ENCODE measurements around the gene TCF4.

Gene TCF4

GRCh38 chr18:55415258-55415871 is 172.6 kb downstream of the TCF4 start:
- H3K4me3 Mint-ChIP-seq = no peak overlapping the region
- H3K27ac Mint-ChIP-seq = no peak overlapping the region
- no peaks in the 10 kb centered on the region for H3K4me1 Mint-ChIP-seq
- H3K36me3 Mint-ChIP-seq = no peaks in the 10 kb centered on the region
- no peaks in the 10 kb centered on the region for H3K9me3 Mint-ChIP-seq
- H3K27me3 Mint-ChIP-seq = peaks cover 2% of the 10 kb centered on the region

GRCh38 chr18:55414475-55414874 is 173.5 kb downstream of the TCF4 start:
- Mint-ChIP-seq H3K27ac (no peak overlapping the region), H3K9me3 (no peaks in the 10 kb centered on the region), H3K4me3 (no peak overlapping the region), H3K36me3 (no peaks in the 10 kb centered on the region), H3K4me1 (no peaks in the 10 kb centered on the region), H3K27me3 (peaks cover 2% of the 10 kb centered on the region)

- no peaks in the 10 kb centered on the region for H3K27me3 Mint-ChIP-seq
- no peak overlapping the region for H3K27ac Mint-ChIP-seq
- H3K4me3 Mint-ChIP-seq = no peak overlapping the region
- no peaks in the 10 kb centered on the region for H3K9me3 Mint-ChIP-seq
- H3K4me1 Mint-ChIP-seq = no peaks in the 10 kb centered on the region
- H3K36me3 Mint-ChIP-seq = no peaks in the 10 kb centered on the region
These were observed 174.5 kb downstream of the TCF4 start for GRCh38 chr18:55413474-55413873.

- H3K4me3 Mint-ChIP-seq = no peak overlapping the region
- H3K27me3 Mint-ChIP-seq = peaks cover 5% of the 10 kb centered on the region
- H3K36me3 Mint-ChIP-seq = no peaks in the 10 kb centered on the region
- H3K4me1 Mint-ChIP-seq = no peaks in the 10 kb centered on the region
- H3K27ac Mint-ChIP-seq = no peak overlapping the region
- H3K9me3 Mint-ChIP-seq = peaks cover 5% of the 10 kb centered on the region
These were observed 180.0 kb downstream of the TCF4 start for GRCh38 chr18:55407774-55408535.

GRCh38 chr18:55407191-55407590 is 180.8 kb downstream of the TCF4 start:
- H3K27me3 Mint-ChIP-seq = peaks cover 5% of the 10 kb centered on the region
- H3K9me3 Mint-ChIP-seq = peaks cover 5% of the 10 kb centered on the region
- no peak overlapping the region for H3K27ac Mint-ChIP-seq
- H3K4me3 Mint-ChIP-seq = no peak overlapping the region
- no peaks in the 10 kb centered on the region for H3K4me1 Mint-ChIP-seq
- no peaks in the 10 kb centered on the region for H3K36me3 Mint-ChIP-seq

GRCh38 chr18:55406451-55406991 is 181.5 kb downstream of the TCF4 start:
- Mint-ChIP-seq H3K36me3 (no peaks in the 10 kb centered on the region), H3K27ac (no peak overlapping the region), H3K9me3 (peaks cover 5% of the 10 kb centered on the region), H3K27me3 (peaks cover 5% of the 10 kb centered on the region), H3K4me3 (no peak overlapping the region), H3K4me1 (no peaks in the 10 kb centered on the region)

GRCh38 chr18:55405893-55406406 is 182.0 kb downstream of the TCF4 start:
- Mint-ChIP-seq H3K27ac (no peak overlapping the region), H3K4me3 (no peak overlapping the region), H3K27me3 (peaks cover 5% of the 10 kb centered on the region), H3K36me3 (no peaks in the 10 kb centered on the region), H3K4me1 (no peaks in the 10 kb centered on the region), H3K9me3 (peaks cover 5% of the 10 kb centered on the region)

GRCh38 chr18:55405475-55405874 is 182.5 kb downstream of the TCF4 start:
- no peaks in the 10 kb centered on the region for H3K4me1 Mint-ChIP-seq
- H3K4me3 Mint-ChIP-seq = no peak overlapping the region
- H3K27ac Mint-ChIP-seq = no peak overlapping the region
- no peaks in the 10 kb centered on the region for H3K36me3 Mint-ChIP-seq
- H3K27me3 Mint-ChIP-seq = peaks cover 5% of the 10 kb centered on the region
- H3K9me3 Mint-ChIP-seq = peaks cover 5% of the 10 kb centered on the region

GRCh38 chr18:55404832-55405465 is 183.0 kb downstream of the TCF4 start:
- H3K36me3 Mint-ChIP-seq = no peaks in the 10 kb centered on the region
- H3K27me3 Mint-ChIP-seq = peaks cover 5% of the 10 kb centered on the region
- peaks cover 5% of the 10 kb centered on the region for H3K9me3 Mint-ChIP-seq
- no peak overlapping the region for H3K4me3 Mint-ChIP-seq
- no peaks in the 10 kb centered on the region for H3K4me1 Mint-ChIP-seq
- H3K27ac Mint-ChIP-seq = no peak overlapping the region

- peaks cover 5% of the 10 kb centered on the region for H3K27me3 Mint-ChIP-seq
- no peaks in the 10 kb centered on the region for H3K4me1 Mint-ChIP-seq
- peaks cover 5% of the 10 kb centered on the region for H3K9me3 Mint-ChIP-seq
- H3K4me3 Mint-ChIP-seq = no peak overlapping the region
- H3K27ac Mint-ChIP-seq = no peak overlapping the region
- H3K36me3 Mint-ChIP-seq = no peaks in the 10 kb centered on the region
These were observed 183.7 kb downstream of the TCF4 start for GRCh38 chr18:55404136-55404830.

GRCh38 chr18:55403421-55403949 is 184.5 kb downstream of the TCF4 start:
- Mint-ChIP-seq H3K9me3 (peaks cover 5% of the 10 kb centered on the region), H3K27me3 (peaks cover 5% of the 10 kb centered on the region), H3K36me3 (no peaks in the 10 kb centered on the region), H3K4me1 (no peaks in the 10 kb centered on the region), H3K4me3 (no peak overlapping the region), H3K27ac (no peak overlapping the region)

- H3K4me1 Mint-ChIP-seq = no peaks in the 10 kb centered on the region
- no peak overlapping the region for H3K27ac Mint-ChIP-seq
- H3K9me3 Mint-ChIP-seq = peaks cover 5% of the 10 kb centered on the region
- no peaks in the 10 kb centered on the region for H3K36me3 Mint-ChIP-seq
- peaks cover 5% of the 10 kb centered on the region for H3K27me3 Mint-ChIP-seq
- no peak overlapping the region for H3K4me3 Mint-ChIP-seq
These were observed 185.1 kb downstream of the TCF4 start for GRCh38 chr18:55402731-55403405.

GRCh38 chr18:55401638-55402191 is 186.3 kb downstream of the TCF4 start:
- peaks cover 2% of the 10 kb centered on the region for H3K27me3 Mint-ChIP-seq
- H3K4me1 Mint-ChIP-seq = no peaks in the 10 kb centered on the region
- no peak overlapping the region for H3K4me3 Mint-ChIP-seq
- H3K36me3 Mint-ChIP-seq = no peaks in the 10 kb centered on the region
- H3K27ac Mint-ChIP-seq = no peak overlapping the region
- peaks cover 5% of the 10 kb centered on the region for H3K9me3 Mint-ChIP-seq

Measured in activated naive CD4-positive, alpha-beta T cell treated with anti-CD3 and anti-CD28 coated beads, Interleukin-2, amount 50 U/mL, for 24 hours (primary cell).